Activated T-helper 17 cell treated with anti-CD3 and anti-CD28 coated beads, Interleukin-2, amount 50 U/mL, for 72 hours (primary cell): ENCODE measurements around the gene ATF3. TPM values are rescaled to one million over a fixed set of nuclear protein-coding genes. Genes with fewer than 3 reads are reported as not detected.

Experiments
- total RNA-seq, 2 donors: library from RNA; stranded (reverse); gene quantifications; one replicate each; pipeline ENCODE4 v1.2.3, GENCODE V29; 2022

Gene ATF3
- total RNA-seq, 2 donors from 2014 or later: 26.7 to 35.6 TPM

Other genes starting within 250 kb of the ATF3 start
- gene PACC1, start 193.9 kb upstream of the ATF3 start, total RNA-seq: 10 to 100 TPM in 1 of 2 donors, 1 to 10 TPM in 1; 5.3 to 16.4 TPM
- gene NENF, start 175.8 kb upstream of the ATF3 start, total RNA-seq: 10 to 100 TPM; 43.9 to 49.7 TPM
- 100 to 1,000 TPM in 1 of 2 donors, 10 to 100 TPM in 1; 97.3 to 129 TPM for gene BATF3, start 91.1 kb downstream of the ATF3 start, total RNA-seq
- 10 to 100 TPM; 26.2 to 40.0 TPM for gene NSL1, start 183.0 kb downstream of the ATF3 start, total RNA-seq
- 10 to 100 TPM in 1 of 2 donors, 1 to 10 TPM in 1; 9.8 to 15.5 TPM for gene TATDN3, start 183.1 kb downstream of the ATF3 start, total RNA-seq
- gene SPATA45, start 238.9 kb downstream of the ATF3 start, total RNA-seq: not detected
- gene FLVCR1, start 249.5 kb downstream of the ATF3 start, total RNA-seq: 10 to 100 TPM in 1 of 2 donors, 1 to 10 TPM in 1; 9.7 to 22.9 TPM